ENCODE data around the gene TACC2. TPM values are rescaled to one million over a fixed set of nuclear protein-coding genes. Genes with fewer than 3 reads are reported as not detected.
A peak's percentile ranks its signal among the peaks of the same experiment; 100 is the strongest.

Gene TACC2
- total and polyA plus RNA-seq, 2 experiments from 2014 or later: 30.8 to 35.9 TPM

DNA sequence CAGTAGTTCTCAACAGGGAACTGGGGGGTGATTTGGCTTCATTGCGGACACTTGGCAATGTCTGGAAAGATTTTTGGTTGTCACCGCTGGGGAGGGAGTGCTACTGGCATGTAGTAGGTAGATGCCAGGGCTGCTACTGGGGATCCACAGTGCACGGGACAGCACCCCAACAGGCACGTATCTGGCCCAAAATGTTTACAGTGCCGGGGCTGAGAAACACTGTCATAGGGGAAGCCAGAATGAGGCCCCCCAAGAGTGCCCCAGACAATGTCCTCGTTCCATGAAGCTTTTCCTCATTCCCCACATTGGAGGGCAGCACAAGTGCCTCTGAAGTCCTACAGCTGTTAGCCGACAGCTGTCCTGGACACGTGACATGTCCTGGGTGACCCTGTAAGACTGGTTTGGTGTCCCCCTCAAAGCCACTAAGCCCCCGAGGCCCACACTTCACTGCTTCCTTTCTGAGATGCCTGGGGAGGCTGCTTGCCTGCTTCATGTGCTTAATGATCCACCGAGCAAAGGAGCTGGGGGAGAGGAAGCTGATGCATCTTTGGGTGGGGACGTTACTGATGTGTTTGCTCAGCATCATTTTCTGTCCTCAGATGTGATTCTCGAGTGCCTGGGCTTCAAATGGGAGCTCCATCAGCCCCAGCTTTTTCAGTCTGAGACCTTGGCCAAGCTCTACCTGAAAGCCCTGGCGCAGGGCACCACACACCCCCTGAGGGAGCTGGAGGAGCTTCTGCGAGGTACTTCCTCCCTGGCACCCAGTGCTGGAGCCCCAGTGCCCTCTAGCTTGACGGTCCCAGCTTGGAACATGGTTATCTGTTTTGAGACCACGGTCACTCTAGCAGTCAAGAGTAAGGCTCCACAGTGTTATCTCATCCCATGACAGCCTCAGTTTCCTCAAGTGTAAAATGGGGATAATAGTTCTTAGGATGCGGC, 296.8 kb downstream of the TACC2 start (continued):
- TF ChIP-seq, protein P1, sequence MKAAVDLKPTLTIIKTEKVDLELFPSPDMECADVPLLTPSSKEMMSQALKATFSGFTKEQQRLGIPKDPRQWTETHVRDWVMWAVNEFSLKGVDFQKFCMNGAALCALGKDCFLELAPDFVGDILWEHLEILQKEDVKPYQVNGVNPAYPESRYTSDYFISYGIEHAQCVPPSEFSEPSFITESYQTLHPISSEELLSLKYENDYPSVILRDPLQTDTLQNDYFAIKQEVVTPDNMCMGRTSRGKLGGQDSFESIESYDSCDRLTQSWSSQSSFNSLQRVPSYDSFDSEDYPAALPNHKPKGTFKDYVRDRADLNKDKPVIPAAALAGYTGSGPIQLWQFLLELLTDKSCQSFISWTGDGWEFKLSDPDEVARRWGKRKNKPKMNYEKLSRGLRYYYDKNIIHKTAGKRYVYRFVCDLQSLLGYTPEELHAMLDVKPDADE (IDR thresholded peaks at IDR 0.05): no peak

DNA sequence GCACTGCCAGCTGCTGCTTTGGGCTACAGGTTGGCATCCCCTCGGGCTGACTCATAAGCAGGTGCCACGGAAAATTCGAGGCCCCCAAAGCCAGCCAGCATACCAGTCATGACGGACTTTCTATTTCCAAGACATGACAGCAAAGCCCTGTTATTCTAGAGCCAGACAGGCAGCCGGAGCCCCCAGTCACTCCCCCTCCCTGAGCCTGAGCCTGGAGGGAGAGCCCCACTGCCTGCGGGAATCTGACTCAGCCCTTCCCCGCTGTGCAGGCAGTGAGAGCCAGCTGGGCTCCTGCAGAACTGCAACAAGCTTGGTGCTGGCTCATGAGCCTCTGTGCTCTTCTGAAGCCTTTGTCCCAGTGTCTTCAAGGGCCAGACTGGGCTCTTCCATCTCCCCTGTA, 297.9 kb downstream of the TACC2 start:
- Histone ChIP-seq H4K20me1 (replicated peaks; ENCODE audit: insufficient read depth) (no peaks in the 10 kb centered on the region), H2AFZ (no peak overlapping the region), H3K27me3 (ENCODE audit: insufficient read depth) (no peaks in the 10 kb centered on the region), H3K4me3 (no peak overlapping the region), H3F3A (replicated peaks; ENCODE audit: low read depth) (no peaks in the 10 kb centered on the region), H3K9me2 (ENCODE audit: insufficient read depth) (no peaks in the 10 kb centered on the region), H3K79me2 (replicated peaks; ENCODE audit: insufficient read depth) (no peaks in the 10 kb centered on the region), H3K27ac (ENCODE audit: low read depth) (no peak overlapping the region), H3K4me1 (ENCODE audit: insufficient read depth) (no peaks in the 10 kb centered on the region), H3K4me2 (no peak overlapping the region), H3K36me3 (ENCODE audit: insufficient read depth) (no peaks in the 10 kb centered on the region)
- Mint-ChIP-seq H3K27me3 (ENCODE audit: insufficient read depth, low read depth, poor library complexity) (peaks cover 1% of the 10 kb centered on the region), H3K4me3 (no peak overlapping the region), H3K27ac (no peak overlapping the region), H3K9me3 (no peaks in the 10 kb centered on the region; the same call in 2 of the 3 replicates), H3K36me3 (ENCODE audit: low read depth) (no peaks in the 10 kb centered on the region), H3K4me1 (peaks cover 22% of the 10 kb centered on the region)
- no peak for TF ChIP-seq EZH2 (IDR thresholded peaks at IDR 0.05; ENCODE audit: low read depth, unreplicated experiment)
- no peak for TF ChIP-seq POLR2AphosphoS5 (IDR thresholded peaks at IDR 0.05; ENCODE audit: low read depth)
- TF ChIP-seq NANOG (IDR thresholded peaks at IDR 0.05; ENCODE audit: borderline replicate concordance): no peak
- peak; percentile 20; the same call in 1 of the 2 replicates for TF ChIP-seq ZNF462 (CRISPR knock-in tag; IDR thresholded peaks at IDR 0.05)
- TF ChIP-seq STAT1 (IDR thresholded peaks at IDR 0.05; ENCODE audit: unreplicated experiment): no peak
- DNase-seq (ENCODE audit: low spot score): peak; percentile 33
- peak; percentile 89 for ATAC-seq
